Activated CD8-positive, alpha-beta memory T cell treated with anti-CD3 and anti-CD28 coated beads, Interleukin-2, amount 50 U/mL, for 1 hour (primary cell): ENCODE data around the gene CFAP58.

Experiments used
- DNase-seq: peaks from one replicate; pipeline ENCODE4 v3.0.0-alpha.2; 2020; ENCODE audit errors: extremely low read depth

Gene CFAP58

GRCh38 chr10:104353325-104354048 lies at the start of gene CFAP58:
Gene CFAP58 (plus strand): TSS chr10:104353833. CDS start chr10:104353898, 65 bp downstream.
- DNase-seq: peak; percentile 74

GRCh38 chr10:104304356-104304745 lies 49.3 kb upstream of the CFAP58 start:
- DNase-seq: no peak

DNA sequence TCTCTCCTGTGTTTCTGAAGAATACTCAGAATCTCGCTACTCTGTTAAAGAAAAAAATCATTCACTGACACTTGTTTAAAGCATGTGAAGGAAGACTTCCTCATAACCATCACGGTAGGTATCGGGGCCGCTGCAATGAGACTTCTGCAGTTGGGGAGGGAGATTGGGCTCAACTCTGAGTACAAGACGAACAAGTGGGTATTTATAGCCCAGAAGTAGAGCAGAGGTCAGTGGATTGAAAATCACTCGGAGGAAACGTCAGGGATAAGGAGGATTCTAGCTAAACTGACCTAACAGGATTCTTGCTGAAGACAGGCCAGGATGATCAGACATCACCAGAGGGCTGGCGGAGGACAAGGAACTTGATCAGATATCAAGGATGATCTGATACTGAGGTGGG lies 48.7 kb upstream of the CFAP58 start:
- DNase-seq: no peak

DNA sequence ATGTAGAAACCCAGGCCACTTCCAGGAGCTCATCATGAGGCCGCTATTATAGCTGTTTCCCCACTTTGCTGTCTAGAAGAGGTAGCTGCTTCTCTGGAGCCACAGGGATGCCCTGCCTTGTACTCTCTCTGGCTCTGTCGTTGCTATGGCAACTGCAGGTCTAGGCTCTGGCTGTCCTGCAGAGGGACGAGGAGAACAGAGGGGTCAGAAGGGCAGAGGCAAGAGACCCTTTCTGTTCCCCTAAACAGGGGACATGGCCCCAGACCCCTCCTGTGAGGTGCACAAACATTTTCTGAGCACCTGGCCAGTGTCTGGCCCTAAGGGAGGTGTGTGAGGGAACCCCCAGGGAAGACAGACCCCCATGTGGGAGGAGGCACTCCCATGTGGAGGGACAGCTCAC lies 46.7 kb upstream of the CFAP58 start:
- no peak for DNase-seq

- DNase-seq: no peak
Measured at GRCh38 chr10:104307576-104308438, 45.8 kb upstream of the CFAP58 start.

GRCh38 chr10:104308439-104308903 lies 45.2 kb upstream of the CFAP58 start:
- peak; percentile 35 for DNase-seq

DNA sequence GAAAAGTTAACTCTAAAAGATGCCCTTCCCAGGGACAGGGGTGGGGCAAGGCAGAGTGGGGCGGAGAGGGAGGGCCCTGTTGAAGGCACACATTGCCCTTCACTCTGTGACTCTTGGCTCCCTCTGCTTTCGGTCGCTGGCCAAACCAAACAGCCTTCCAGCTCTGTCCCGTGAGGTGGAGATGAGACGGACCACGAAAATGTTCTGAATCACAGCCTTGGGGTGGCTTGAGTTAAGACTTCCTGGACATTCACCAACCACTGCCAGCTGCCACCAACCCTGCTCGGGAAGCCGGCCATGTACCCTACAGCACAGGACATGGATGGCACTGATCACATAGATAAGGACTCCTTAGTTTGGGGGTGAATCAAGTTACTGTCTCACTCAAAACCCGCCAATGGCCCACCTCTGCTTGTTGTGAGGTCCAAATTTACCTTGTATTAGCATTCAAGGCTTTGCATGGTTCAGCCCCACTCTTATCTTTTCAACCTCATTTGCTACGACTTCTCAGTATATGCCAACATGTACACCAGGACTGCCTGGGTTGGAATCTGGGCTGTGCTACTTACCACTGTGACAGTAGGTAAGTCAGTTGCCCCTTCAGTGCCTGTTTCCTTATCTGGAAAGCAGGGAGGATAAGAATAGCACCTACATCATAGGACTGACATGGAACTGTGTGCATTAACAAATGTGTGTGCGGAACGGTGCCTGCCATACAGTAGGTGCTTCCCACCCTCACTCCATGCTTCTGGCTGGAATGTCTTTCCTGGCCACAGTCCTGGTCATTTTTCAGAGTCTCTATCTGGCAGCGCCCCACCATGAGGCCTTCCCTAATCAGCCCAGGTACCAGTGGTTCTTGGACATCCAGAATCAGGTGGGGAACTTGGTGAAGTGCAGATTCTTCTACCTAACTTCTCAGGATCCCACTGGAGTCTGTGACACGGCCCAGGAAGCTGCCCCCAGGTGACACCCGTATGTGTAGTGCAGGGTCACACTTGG lies 43.4 kb upstream of the CFAP58 start:
- no peak for DNase-seq

DNA sequence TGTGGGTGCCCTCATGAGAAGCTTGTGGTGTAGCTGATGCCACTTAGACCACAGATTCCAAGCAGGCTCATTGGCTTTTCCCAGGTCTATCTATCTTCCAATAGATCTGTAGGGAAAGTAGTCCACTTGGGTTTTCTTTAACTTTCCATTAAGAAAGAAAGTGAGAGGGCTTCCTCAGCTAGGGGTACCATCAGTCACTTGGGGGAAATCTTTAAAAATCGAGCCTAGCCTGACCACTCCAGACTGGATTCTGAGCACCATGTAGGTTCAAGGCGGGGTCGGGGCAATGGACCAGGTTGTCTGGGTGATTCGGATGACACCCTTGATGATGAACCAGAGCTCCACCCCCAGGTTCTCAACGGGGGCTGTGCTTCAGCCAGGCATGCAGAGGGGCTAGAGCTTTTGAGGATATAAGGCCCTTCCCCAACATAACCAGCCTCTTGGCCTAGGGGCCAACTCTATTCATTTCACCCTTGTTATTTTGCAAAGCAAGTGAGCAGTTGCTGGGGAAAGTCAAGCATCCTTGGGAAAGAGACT lies 42.4 kb upstream of the CFAP58 start:
- DNase-seq: no peak

GRCh38 chr10:104314591-104315485 lies 38.8 kb upstream of the CFAP58 start:
- DNase-seq: no peak

DNA sequence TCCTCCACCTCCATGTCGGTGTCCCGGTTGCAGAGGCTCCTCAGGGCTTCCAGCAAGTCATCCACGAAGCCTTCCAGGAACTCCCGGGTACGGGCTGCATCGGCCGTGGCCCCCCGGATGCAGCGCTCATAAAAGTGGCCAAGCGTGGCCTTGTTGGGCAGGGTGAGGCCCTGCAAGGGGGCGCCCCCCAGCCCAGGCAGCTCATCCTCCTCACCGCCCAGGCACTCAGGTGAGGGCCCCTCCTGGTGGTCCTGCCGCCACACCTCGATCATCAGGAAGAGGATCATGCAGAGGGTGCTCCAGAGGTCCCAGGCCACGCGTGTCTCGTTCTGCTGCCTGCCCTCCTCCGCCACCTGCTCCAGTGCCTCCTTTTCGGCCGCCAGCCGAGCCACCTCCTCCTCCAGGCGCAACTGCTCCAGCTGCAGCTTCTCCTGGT lies 38.1 kb upstream of the CFAP58 start:
- no peak for DNase-seq

GRCh38 chr10:104316321-104317099 lies 37.1 kb upstream of the CFAP58 start:
- no peak for DNase-seq

DNA sequence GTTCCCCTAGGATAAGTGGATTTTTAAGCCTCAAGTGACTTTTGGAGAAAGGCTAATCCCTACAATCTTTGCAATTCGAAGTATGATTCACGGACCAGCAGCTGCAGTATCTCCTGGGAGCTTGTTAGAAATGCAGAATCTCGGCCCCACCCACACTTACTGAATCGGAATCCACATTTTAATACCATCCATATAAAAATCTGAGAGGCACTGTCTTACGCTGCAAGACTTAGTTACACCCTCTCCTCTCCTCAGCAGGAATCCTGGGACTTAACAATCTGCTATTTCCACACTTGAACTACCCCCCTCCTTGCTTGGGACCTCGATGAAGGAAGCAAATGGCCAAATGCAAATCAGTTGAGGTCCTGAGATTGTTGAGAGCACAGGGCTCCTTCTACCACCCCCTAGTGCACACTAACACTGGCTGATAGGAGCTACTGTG lies 36.3 kb upstream of the CFAP58 start:
- no peak for DNase-seq

DNA sequence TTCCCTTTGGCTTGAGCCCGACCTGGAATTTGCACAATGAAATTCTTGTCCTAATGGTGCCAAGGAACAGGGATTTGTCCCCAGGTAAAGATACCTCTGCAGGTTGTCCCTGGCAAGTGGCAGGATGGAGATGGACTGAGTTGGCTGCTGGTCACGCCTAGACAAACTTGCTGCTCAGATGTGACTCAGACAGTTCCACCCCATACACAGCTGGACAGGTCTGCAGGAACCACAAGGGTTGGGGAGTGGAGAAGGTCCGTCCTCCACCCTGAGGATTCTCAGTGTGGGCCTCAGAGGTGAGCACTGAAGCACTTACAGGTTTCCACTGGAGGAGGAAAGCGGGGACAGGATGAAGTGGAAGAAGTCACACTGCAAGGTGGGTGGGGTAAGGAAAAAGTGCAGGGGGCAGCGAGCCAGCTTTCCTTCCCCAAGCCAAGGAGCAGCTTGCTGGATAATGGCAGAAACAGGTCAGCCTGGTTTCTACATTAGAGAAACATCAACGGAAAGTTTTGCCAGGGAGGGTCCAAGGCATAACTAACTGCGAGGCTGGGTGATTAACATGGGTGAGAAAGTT lies 35.8 kb upstream of the CFAP58 start:
- DNase-seq: no peak

- no peak for DNase-seq
Measured at GRCh38 chr10:104318326-104318725, 35.3 kb upstream of the CFAP58 start.

DNA sequence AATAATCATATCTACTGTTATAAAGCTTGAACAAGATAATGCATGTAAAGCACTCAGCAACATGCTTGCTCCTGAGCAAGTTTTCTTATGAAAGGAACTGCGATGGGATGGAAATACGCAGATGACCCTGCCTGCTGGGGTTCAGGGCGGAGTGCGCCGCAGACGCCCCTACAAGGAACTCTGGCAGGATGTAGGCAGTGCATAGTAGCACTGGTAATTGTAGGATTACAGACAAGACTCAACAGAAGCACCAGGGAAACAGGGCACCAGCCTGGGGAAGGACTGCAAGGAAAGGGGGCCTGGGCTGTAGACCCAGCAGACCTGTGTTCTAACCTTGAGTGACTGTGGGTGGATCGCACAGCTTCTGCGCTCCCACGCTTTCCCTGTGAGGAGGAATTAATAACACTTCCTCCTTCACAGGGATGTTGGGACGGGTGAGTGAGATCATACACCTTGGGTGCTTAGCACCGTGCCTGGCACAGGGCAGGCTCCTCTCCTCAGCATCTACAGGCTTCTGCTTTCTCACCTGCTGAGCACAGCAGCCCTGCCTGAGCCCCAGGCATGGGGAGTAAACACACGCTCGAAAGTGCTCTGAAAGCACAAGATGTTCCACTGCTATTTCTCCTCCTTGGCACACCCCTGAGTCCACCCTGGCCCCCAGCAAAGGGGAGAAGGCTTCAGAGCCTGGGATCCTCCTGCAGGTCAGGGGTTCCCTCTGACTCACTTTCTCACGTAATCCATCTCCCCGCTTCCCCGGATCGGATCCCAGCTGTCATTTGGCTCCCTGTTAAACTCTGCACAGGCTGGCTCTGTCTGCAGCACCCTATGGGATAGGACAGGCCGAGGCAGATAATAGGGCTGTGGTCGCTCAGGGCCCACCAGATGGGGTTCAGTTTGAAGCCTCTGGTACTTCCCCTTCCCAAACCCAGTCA lies 34.6 kb upstream of the CFAP58 start:
- no peak for DNase-seq

GRCh38 chr10:104321226-104321625 lies 32.4 kb upstream of the CFAP58 start:
- DNase-seq: no peak

DNA sequence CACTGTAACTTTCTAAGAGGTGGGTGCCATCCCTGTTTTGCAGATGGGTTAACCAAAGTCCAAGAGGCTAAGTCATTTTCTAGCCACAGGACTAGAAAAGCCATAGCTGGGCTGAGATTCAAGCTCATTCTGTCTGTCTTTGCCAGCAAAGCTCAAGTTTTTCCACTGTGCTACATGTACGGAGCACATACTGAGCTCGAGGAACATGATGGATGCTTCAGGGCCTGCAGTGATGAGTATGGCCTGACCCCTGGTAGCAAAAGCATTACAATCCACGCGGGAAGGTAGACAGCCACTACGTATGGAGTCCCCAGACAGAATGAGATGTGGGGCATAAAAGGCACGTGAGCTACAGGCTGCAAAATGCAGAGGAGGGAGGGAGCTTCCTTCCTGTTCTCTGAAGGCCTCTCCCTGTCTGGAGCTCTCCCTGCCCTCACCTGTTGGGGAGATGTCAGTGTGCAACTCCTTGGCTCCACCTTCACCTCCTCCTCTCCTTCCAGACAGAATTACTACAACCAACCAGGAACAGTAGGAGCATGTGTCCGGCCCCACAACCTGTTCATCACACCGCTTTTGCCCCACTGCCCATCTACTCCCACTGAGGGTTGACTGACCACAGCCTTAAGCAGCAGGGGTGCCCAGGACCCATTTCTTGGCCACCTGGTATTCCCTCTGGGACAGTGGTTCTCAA lies 31.8 kb upstream of the CFAP58 start:
- DNase-seq: no peak
